ENCODE data around the gene LIN7B. TPM values are rescaled to one million over a fixed set of nuclear protein-coding genes. Genes with fewer than 3 reads are reported as not detected.
"Not testable (repeated sequence)": the region's sequence is repeated elsewhere in the genome, so short reads cannot be mapped to it uniquely, and the experiment has no call there.

LIN7B gene
- total and polyA plus RNA-seq, 2 donors = 3.5 to 9.0 TPM

DNA sequence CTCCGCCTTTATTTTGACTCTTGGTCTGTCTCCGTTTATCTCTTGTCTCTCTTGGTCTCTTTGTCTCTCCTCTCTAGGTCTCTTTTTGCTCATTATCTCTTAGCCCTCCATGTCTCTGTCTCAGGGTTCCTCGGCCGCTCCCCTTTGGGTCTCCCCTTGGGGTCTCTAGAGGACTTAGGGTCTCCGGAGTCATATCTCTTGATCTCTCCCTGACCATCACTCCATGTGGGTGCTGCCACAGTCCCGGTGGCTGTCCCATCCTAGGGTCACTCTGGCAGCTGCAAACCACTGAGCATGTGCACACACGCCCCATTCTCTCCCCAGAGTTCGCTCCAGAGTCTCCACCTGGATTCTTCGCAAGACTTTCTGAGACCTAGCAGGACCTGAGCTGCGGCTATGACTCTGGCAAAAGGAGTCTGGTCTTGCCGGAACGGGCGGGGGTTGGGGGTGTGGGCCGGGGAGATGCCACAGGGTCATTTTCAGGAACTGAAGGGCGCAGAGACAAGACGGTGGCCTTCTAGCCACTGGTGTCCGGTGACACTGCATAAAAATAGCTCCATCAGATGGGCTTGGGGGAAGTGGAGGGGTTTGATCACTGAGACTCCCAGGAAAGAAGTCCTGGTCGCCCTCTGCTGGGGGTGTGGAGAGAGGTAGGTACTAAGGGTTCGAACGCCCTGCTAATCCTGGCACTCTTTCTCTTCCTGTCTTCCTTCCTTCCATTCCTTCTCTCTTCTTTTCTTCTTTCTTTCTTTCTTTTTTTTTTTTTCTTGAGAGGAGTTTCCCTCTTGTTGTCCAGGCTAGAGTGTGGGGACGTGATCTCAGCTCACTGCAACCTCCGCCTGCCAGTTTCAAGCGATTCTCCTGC is 40.4 kb upstream of the LIN7B start:
- no peak for DNase-seq (ENCODE audit: low read depth in 6 of 9, low spot score in 9 of 9)
- Histone ChIP-seq H3K27ac (ENCODE audit: low read depth in 1 of 2, low read length in 1 of 2) (no peak overlapping the region), H3K36me3 (ENCODE audit: control insufficient read depth in 2 of 2, insufficient read depth in 2 of 2, low read length in 1 of 2) (no peaks in the 10 kb centered on the region), H3K9me3 (ENCODE audit: control insufficient read depth in 2 of 2, insufficient read depth in 1 of 2, low read length in 1 of 2) (peaks cover 0 to 4% of the 10 kb centered on the region in 2 donors), H3K4me3 (ENCODE audit: low read length in 2 of 2) (no peak overlapping the region), H3K4me1 (ENCODE audit: control insufficient read depth in 2 of 2, insufficient read depth in 2 of 2, low read length in 2 of 2) (no peaks in the 10 kb centered on the region), H3K27me3 (ENCODE audit: control insufficient read depth in 2 of 2, insufficient read depth in 1 of 2, low read length in 1 of 2) (peaks cover 39 to 61% of the 10 kb centered on the region in 2 donors)
- WGBS = 72% methylated on average over 23 of the region's 23 CpGs

DNA sequence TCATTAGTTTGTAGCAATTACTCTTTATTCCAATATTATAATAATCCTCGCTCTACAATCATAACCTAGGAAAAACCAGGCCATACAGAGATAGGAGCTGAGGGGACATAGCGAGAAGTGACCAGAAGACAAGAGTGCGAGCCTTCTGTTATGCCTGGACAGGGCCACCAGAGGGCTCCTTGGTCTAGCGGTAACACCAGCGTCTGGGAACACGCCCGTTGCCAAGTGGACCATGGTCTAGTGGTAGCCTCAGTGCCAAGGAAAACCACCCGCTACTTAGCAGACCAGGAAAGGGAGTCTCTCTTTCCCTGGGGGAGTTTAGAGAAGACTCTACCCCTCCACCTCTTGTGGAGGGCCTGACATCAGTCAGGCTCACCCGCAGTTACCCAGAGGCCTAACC is 39.3 kb upstream of the LIN7B start:
- not testable (repeated sequence) for H3K4me1 ChIP-seq (ENCODE audit: control insufficient read depth in 2 of 2, insufficient read depth in 2 of 2, low read length in 2 of 2); H3K4me3 ChIP-seq (ENCODE audit: low read length in 2 of 2); H3K9me3 ChIP-seq (ENCODE audit: control insufficient read depth in 2 of 2, insufficient read depth in 1 of 2, low read length in 1 of 2); H3K36me3 ChIP-seq (ENCODE audit: control insufficient read depth in 2 of 2, insufficient read depth in 2 of 2, low read length in 1 of 2); DNase-seq (ENCODE audit: low read depth in 6 of 9, low spot score in 9 of 9); H3K27ac ChIP-seq (ENCODE audit: low read depth in 1 of 2, low read length in 1 of 2)
- peaks cover 37 to 50% of the 10 kb centered on the region in 2 donors for H3K27me3 ChIP-seq (ENCODE audit: control insufficient read depth in 2 of 2, insufficient read depth in 1 of 2, low read length in 1 of 2)
- 25% methylated on average over 9 of the region's 9 CpGs for WGBS

DNA sequence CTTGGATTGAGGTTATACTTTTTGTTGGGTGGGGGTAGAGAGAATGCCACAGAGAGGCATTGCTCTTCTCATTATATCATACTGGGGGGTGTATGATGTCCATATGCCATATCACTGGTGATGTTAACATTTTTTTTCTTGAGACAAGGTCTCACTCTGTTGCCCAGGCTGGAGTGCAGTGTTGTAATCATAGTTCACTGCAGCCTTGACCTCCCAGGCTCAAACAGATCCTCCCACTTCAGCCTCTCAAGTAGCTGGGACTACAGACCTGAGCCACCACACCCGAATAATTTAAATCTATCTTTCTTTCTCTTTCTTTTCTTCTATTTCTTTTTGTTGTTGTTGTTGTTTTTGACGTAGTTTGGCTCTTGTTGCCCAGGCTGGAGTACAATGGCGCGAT is 33.8 kb upstream of the LIN7B start:
- peaks cover 2 to 6% of the 10 kb centered on the region in 2 donors for H3K4me1 ChIP-seq (ENCODE audit: control insufficient read depth in 2 of 2, insufficient read depth in 2 of 2, low read length in 2 of 2)
- H3K9me3 ChIP-seq (ENCODE audit: control insufficient read depth in 2 of 2, insufficient read depth in 1 of 2, low read length in 1 of 2) = no peaks in the 10 kb centered on the region
- DNase-seq (ENCODE audit: low read depth in 6 of 9, low spot score in 9 of 9) = no peak
- no peak overlapping the region for H3K27ac ChIP-seq (ENCODE audit: low read depth in 1 of 2, low read length in 1 of 2)
- no peak overlapping the region for H3K4me3 ChIP-seq (ENCODE audit: low read length in 2 of 2)
- no peaks in the 10 kb centered on the region for H3K36me3 ChIP-seq (ENCODE audit: control insufficient read depth in 2 of 2, insufficient read depth in 2 of 2, low read length in 1 of 2)
- 97% methylated on average over 4 of the region's 4 CpGs for WGBS
- peaks cover 0 to 4% of the 10 kb centered on the region in 2 donors for H3K27me3 ChIP-seq (ENCODE audit: control insufficient read depth in 2 of 2, insufficient read depth in 1 of 2, low read length in 1 of 2)

DNA sequence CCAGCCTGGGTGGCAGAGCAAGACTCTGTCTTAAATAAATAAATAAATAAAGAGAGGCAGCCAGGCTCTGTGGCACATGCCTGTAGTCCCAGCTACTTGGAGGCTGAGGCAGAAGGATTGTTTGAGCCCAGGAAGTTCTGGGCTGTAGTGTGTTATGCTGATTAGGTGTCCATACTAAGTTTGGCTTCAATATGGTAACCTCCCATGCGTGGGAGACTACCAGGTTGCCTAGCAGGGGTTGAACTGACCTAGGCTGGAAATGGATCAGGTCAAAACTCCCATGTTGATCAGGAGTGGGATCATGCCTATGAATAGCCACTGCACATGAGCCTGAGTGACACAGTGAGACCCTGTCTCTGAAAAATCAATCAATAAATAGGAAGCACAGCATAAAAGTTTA is 32.9 kb upstream of the LIN7B start:
- DNase-seq (ENCODE audit: low read depth in 6 of 9, low spot score in 9 of 9) = no peak
- peaks cover 0 to 3% of the 10 kb centered on the region in 2 donors for H3K36me3 ChIP-seq (ENCODE audit: control insufficient read depth in 2 of 2, insufficient read depth in 2 of 2, low read length in 1 of 2)
- peaks cover 0 to 4% of the 10 kb centered on the region in 2 donors for H3K27me3 ChIP-seq (ENCODE audit: control insufficient read depth in 2 of 2, insufficient read depth in 1 of 2, low read length in 1 of 2)
- H3K9me3 ChIP-seq (ENCODE audit: control insufficient read depth in 2 of 2, insufficient read depth in 1 of 2, low read length in 1 of 2) = no peaks in the 10 kb centered on the region
- no peak overlapping the region for H3K27ac ChIP-seq (ENCODE audit: low read depth in 1 of 2, low read length in 1 of 2)
- peaks cover 5 to 9% of the 10 kb centered on the region in 2 donors for H3K4me1 ChIP-seq (ENCODE audit: control insufficient read depth in 2 of 2, insufficient read depth in 2 of 2, low read length in 2 of 2)
- 90% methylated on average over 1 of the region's 1 CpG for WGBS
- H3K4me3 ChIP-seq (ENCODE audit: low read length in 2 of 2) = no peak overlapping the region

DNA sequence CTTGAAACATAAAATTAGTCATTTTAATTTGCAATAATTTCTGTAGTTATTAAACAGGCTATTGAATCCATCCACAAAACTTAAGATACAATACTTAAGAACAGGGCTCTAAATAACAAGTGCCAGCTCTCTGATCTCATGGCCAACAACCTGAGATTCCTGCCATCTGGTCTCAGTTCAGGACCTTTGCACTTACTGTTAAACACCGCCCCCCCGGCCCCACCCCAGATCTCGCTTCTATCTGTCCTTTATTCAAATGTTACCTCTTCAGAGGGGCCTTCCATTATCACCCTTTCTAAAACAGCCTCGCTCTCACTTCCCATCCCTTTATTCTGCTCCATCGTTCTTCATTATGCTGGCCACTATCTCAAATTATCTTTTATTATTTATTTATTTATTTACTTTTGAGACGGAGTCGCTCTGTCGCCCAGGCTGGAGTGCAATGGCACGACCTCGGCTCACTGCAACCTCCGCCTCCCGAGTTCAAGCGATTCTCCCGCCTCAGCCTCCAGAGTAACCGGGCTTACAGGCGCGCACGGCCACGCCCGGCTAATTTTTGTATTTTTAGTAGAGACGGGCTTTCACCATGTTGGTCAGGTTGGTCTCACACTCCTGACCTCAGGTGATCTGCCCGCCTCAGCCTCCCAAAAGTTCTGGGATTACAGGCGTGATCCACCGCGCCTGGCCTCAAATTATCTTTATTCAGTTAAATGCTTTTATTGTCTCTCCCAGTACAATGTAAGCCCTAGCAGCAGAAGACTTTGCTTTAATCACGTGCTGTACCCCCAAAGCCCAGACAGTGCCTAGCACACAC is 29.8 kb upstream of the LIN7B start:
- Histone ChIP-seq H3K27me3 (ENCODE audit: control insufficient read depth in 2 of 2, insufficient read depth in 1 of 2, low read length in 1 of 2) (peaks cover 0 to 4% of the 10 kb centered on the region in 2 donors), H3K36me3 (ENCODE audit: control insufficient read depth in 2 of 2, insufficient read depth in 2 of 2, low read length in 1 of 2) (peaks cover 17 to 27% of the 10 kb centered on the region in 2 donors), H3K4me1 (ENCODE audit: control insufficient read depth in 2 of 2, insufficient read depth in 2 of 2, low read length in 2 of 2) (peaks cover 9 to 24% of the 10 kb centered on the region in 2 donors), H3K9me3 (ENCODE audit: control insufficient read depth in 2 of 2, insufficient read depth in 1 of 2, low read length in 1 of 2) (no peaks in the 10 kb centered on the region), H3K4me3 (ENCODE audit: low read length in 2 of 2) (peak overlapping the region; percentile 77 to 100), H3K27ac (ENCODE audit: low read depth in 1 of 2, low read length in 1 of 2) (peak overlapping the region; percentile 82 to 91)
- DNase-seq (ENCODE audit: low read depth in 6 of 9, low spot score in 9 of 9) = no peak
- 78% methylated on average over 26 of the region's 26 CpGs for WGBS

DNA sequence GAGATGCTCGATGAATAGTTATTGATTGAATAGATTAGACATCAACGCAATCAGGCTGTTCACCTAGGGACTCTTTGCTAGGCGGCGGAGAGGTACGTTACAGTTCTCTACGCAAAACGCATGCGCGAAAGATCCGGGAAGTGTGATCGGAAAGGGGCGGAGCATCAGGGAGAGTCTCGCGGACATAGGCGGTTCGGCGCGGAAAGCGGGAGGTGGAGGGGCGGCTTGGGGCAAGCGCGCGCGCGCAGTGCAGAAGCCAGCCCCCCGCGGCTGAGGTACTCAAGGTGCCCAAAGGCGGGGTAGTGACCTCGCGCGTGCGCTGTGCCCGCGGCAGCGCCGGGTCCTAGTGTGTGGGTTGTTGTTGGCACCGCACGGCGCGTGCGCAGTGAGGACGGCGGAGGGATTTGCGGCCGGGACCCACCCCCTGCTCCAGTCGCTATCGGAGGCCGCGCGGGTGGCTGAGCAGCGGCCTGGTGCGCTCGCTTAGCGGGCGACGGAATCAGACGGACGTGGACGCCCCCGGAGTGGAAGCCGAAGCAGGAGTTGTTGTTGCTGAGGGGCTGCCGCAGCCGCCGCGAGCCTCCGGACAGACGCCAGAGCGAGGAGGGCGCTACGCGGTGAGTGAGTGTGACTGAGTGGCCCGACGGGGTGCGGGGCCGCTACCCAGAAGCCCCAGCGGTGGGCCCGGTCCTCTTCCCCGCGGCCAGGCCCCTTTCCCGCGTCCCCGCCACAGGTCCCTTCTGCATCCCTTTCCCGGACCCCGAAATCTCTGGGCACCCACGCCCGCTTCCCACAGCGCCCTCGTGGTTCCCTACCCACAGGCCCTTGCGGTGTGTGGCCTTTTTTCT is 28.9 kb upstream of the LIN7B start, which contains the start of gene SNRNP70:
Gene SNRNP70, plus strand, starts transcription at position 432 of the 848 bp plus-strand sequence. CDS start 964 bp downstream, outside the sequence.
- under 1% methylated on average over 89 of the region's 89 CpGs for WGBS

DNA sequence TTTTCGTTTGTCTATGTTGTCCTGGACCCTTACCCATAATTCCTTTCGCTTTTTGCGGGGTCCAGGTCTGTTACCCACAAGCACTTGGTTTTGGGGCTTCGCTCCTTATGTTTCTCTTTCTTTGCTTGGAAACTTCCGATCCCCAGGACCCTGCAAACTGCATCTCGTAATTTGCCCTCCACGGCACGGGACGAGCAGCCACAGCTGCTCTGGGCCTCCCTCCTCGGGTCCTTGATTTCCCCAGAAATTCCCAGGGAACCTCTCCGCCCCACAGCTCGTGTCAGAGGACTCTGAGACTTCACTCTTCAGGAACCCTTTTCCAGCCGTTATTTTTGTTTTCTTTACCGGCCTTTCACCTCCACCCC is 28.3 kb upstream of the LIN7B start:
- peak in 1 of 9 donors; percentile 29 for DNase-seq (ENCODE audit: low read depth in 6 of 9, low spot score in 9 of 9)
- Histone ChIP-seq H3K36me3 (ENCODE audit: control insufficient read depth in 2 of 2, insufficient read depth in 2 of 2, low read length in 1 of 2) (peaks cover 30 to 38% of the 10 kb centered on the region in 2 donors), H3K27ac (ENCODE audit: low read depth in 1 of 2, low read length in 1 of 2) (peak overlapping the region; percentile 77 to 91), H3K9me3 (ENCODE audit: control insufficient read depth in 2 of 2, insufficient read depth in 1 of 2, low read length in 1 of 2) (no peaks in the 10 kb centered on the region), H3K4me1 (ENCODE audit: control insufficient read depth in 2 of 2, insufficient read depth in 2 of 2, low read length in 2 of 2) (peaks cover 9 to 24% of the 10 kb centered on the region in 2 donors), H3K27me3 (ENCODE audit: control insufficient read depth in 2 of 2, insufficient read depth in 1 of 2, low read length in 1 of 2) (peaks cover 0 to 4% of the 10 kb centered on the region in 2 donors), H3K4me3 (ENCODE audit: low read length in 2 of 2) (peak overlapping the region; percentile 77 to 100)
- WGBS = 2% methylated on average over 14 of the region's 14 CpGs

More for the DNA sequence above, 28.9 kb upstream of the LIN7B start, which contains the start of gene SNRNP70:
- H3K27ac ChIP-seq (ENCODE audit: low read depth in 1 of 2, low read length in 1 of 2) = peak within 1 kb of the TSS; percentile 82 to 91
- H3K27me3 ChIP-seq (ENCODE audit: control insufficient read depth in 2 of 2, insufficient read depth in 1 of 2, low read length in 1 of 2) = peaks cover 0 to 4% of the 10 kb centered on the region in 2 donors
- peaks cover 9 to 24% of the 10 kb centered on the region in 2 donors for H3K4me1 ChIP-seq (ENCODE audit: control insufficient read depth in 2 of 2, insufficient read depth in 2 of 2, low read length in 2 of 2)
- H3K9me3 ChIP-seq (ENCODE audit: control insufficient read depth in 2 of 2, insufficient read depth in 1 of 2, low read length in 1 of 2) = no peaks in the 10 kb centered on the region
- DNase-seq (ENCODE audit: low read depth in 6 of 9, low spot score in 9 of 9) = peak; percentile 97 to 100 (median 99)
- peaks cover 24 to 32% of the 10 kb centered on the region in 2 donors for H3K36me3 ChIP-seq (ENCODE audit: control insufficient read depth in 2 of 2, insufficient read depth in 2 of 2, low read length in 1 of 2)
- peak within 1 kb of the TSS; percentile 77 to 100 for H3K4me3 ChIP-seq (ENCODE audit: low read length in 2 of 2)

DNA sequence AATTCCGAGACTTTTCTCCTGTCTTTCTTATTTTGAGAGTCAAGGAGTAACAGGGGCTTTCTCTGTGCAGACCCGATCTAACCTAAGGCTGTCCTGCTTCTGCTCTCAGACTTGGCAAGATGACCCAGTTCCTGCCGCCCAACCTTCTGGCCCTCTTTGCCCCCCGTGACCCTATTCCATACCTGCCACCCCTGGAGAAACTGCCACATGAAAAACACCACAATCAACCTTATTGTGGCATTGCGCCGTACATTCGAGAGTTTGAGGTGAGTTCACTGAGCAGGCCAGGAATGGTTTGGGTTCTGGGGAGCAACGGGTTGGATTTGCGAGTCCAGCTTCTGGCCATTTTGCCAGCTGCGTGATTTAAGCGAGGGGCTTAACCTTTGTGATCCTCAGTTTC is 27.9 kb upstream of the LIN7B start:
- no peaks in the 10 kb centered on the region for H3K9me3 ChIP-seq (ENCODE audit: control insufficient read depth in 2 of 2, insufficient read depth in 1 of 2, low read length in 1 of 2)
- 71% methylated on average over 11 of the region's 11 CpGs for WGBS
- H3K4me1 ChIP-seq (ENCODE audit: control insufficient read depth in 2 of 2, insufficient read depth in 2 of 2, low read length in 2 of 2) = peaks cover 9 to 24% of the 10 kb centered on the region in 2 donors
- peaks cover 0 to 4% of the 10 kb centered on the region in 2 donors for H3K27me3 ChIP-seq (ENCODE audit: control insufficient read depth in 2 of 2, insufficient read depth in 1 of 2, low read length in 1 of 2)
- H3K4me3 ChIP-seq (ENCODE audit: low read length in 2 of 2) = peak overlapping the region; percentile 77 to 100
- peaks cover 34 to 43% of the 10 kb centered on the region in 2 donors for H3K36me3 ChIP-seq (ENCODE audit: control insufficient read depth in 2 of 2, insufficient read depth in 2 of 2, low read length in 1 of 2)
- no peak for DNase-seq (ENCODE audit: low read depth in 6 of 9, low spot score in 9 of 9)
- H3K27ac ChIP-seq (ENCODE audit: low read depth in 1 of 2, low read length in 1 of 2) = peak overlapping the region in 1 of 2 donors; percentile 91

All from thymus (tissue), 11 donors.